HG03135 (cell line): ENCODE results near the gene HEATR3.

Experiments used
- ATAC-seq: cut with Tn5 transposase; IDR thresholded peaks from one replicate; pipeline ENCODE4 v1.9.1; 2021; ENCODE audit warnings: mild to moderate bottlenecking, moderate library complexity; ENCODE audit not compliant: unreplicated experiment

The HEATR3 gene

DNA sequence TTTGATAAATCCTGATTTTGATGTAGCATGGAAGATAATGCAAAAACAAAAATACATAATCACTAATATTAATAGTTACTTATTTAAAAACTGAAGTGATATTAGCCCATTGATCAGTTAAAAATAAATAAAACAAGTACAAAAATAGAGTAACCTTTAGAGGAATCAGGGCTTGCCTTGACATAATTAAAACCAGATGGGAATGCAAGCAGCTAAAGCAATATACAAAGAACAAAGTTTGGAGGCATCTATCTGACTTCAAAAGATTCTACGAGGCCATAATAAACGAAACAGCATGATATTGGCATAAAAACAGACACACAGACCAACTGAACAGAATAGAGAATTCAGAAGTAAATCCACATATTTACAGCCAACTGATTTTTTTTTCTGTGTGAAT, 15.0 kb upstream of the HEATR3 start:
- ATAC-seq, result no peak

DNA sequence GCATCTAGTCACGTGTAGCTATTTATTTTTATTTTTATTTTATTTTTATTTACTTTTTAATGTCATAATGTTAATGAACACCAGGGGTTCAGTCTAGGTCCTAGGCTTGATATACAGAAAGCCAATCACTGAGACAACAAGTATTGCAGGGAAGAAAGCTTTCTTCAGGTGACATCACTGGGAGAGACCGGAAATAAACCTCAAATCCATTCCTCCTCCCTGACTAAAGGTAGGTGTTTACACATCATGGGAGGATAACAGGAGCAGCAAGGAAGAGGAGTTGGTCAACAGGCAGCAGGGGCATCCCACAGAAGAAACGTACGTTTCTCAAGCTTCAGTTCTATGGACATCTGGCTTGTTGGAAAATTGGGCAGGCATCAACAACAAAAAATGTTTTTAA, 9.5 kb upstream of the HEATR3 start:
- no peak for ATAC-seq

DNA sequence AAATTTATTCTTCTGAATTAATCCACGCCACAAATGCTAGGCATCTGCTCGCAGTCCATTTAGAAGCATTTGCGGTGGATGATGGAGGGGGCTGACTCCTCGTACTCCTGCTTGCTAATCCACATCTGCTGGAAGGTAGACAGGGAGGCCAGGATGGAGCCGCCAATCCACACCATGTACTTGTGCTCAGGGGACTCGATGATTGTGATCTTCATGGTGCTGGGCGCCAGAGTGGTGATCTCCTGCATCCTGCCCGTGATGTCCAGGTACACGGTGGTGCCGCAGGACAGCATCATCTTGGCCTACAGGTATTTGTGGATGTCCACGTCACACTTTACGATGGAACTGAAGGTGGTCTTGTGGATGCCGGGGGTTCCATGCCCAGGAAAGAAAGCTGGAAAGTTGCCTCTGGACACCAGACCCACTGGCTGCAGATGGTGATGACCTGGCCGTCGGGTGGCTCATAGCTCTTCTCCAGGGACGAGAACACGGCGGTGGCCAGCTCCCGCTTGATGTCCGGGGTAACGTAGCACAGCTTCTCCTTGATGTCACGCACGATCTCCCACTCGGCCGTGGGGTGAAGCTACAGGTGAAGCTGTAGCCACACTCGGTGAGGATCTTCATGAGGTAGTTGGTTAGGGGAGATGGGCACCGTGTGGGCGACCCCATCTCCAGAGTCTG, 7.5 kb upstream of the HEATR3 start:
- ATAC-seq, result no peak

DNA sequence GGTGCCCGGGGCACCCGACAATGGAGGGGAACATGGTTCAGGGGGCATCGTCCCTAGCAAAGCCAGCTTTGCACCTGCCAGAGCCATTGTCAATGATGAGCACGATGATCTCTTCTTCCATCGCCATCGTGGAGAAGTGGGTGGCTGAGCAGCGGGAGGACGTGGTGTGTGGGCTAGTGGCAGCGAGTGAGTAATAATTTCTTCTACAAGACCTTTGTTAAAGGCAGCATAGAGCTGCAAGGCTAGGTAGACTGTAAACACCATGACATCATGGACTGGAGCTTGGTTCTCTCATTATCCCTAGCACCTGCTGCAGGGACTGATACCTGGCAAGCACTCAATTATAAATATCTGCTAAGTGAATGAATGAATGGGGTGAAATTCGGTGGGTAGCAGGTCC, 6.7 kb upstream of the HEATR3 start:
- ATAC-seq, result no peak

DNA sequence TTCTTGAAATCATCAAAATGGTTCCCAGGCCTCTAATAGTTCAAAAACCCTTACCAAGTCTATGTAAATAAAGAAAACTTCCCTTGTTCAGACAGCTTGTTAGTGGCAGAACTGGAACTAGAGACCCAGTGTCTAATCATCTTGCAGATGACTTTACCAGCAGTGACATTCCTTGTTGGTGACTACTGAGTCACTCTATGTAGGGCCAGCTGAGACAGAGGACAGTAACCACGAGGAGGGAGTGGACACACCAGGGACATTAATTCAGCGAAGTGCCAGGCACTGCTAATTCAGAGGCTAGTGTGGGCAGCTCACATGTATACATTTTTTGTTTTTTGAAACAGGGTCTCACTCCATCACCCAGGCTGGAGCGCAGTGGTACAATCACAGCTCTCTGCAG, 6.1 kb upstream of the HEATR3 start:
- no peak for ATAC-seq

DNA sequence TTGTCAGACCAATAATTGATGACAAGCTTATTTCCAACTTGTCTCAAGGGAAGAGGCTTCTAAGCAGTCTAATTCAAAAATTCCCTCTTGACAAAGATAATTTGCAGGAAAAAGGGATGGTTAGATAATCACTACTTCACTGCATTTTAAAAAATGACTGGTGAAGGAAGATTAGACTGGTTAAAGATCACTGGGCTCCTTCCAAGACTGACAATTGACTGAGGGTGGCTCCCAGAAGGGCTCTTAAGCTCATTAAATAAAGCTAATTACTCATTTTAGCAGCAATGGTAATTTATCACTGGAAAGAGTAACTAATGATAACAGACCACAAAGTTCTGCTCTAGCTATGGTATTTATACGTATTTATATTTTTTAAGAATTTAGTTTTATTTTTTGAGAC, 4.4 kb upstream of the HEATR3 start:
- no peak for ATAC-seq

DNA sequence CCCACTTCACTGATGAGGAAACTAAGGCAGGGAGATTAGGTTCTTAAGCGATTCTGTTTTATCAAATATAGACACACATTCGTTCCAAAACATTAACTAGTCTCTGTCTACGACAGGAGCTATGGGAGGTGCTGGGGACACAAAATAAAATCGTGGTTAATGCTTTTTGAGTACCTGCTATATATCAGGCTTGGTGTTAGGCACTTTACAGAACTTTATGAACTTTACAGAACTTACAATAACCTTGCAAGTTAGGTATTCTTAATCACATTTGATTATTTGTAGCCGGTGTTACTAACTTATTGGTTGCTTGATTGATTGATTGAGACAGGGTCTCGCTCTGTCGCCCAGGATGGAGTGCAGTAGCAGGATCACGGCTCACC, 538 bp upstream of the HEATR3 start:
- no peak for ATAC-seq

DNA sequence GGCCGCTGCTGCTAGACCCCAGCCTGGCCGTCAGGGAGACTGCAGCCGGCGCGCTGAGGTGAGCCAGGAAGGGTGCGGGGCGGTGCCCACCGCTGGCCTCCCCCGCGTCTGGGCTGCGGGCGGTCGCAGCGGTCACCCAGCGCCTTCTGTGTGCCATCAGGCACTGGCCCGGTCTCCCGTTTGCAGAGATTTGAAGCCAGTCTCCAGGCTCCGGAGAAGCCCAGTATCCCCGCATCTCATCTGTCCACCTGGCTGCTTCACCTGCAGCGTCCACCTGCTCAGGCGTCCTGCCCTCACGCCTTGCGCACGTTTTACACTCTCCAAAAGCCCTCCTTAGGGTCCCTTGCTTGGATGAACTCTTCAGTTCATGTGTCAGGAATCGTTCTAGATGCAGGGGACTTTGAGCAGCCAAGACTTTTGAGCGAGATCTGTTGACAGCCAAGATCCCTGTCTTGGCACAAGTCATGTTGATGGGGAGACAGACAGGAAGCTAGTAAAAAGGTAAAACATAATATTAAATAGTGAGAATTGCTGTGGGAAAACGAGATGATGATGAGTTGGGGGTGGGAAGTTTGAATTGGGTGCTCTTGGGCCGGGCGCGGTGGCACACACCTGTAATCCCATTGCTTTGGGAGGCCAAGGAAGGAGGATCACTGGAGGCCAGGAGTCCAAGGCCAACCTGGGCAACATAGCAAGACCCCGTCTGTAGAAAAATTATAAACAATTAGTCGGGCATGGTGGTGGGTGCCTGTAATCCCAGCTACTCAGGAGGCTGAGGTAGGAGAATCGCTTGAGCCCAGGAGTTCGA, 916 bp downstream of the HEATR3 start:
- ATAC-seq, result no peak

DNA sequence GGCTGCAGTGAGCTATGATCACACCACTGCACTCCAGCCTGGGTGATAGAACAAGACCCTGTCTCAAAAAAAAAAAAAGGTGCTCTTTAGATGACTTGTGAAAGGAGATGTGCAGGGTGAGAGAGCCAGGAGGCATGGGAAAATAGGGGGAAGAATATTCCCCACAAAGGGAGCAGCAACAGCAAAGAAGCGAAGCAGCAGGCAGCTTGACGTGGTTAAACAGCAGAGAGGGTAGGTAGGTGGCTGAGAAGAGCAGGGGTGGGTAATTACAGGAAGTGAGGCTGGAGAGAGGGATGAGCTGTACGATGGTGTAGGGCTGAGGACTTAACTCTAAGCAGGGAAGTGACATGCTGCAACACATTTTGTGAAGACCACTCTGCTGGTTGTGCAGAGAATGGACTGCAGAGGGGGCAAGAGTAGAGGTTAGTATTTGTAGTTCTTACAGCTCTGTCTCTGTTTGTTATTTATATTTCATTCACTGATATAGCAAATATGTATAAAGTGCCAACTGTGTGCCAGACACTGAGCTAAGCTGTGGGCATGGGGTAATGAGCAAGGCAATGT, 1.6 kb downstream of the HEATR3 start:
- ATAC-seq, result no peak

DNA sequence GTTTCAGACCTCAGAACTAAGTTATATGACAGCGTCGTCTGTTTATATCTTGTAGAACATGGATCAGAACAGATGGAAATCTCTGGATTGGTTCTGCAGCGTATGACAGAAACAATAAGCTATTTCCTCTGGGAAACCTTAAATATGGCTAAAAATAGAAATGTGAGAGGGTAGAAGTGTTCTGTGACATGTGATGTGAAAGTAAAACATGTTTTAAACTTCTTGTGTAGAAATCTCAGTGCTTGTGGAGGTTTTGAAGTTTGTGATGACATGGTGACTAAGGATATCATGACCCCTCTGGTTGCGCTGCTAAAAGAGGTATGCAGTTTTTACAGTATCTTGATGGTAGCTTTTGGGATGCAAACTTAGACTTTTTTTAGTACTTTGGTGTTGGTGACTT, 2.8 kb downstream of the HEATR3 start:
- ATAC-seq, result no peak

DNA sequence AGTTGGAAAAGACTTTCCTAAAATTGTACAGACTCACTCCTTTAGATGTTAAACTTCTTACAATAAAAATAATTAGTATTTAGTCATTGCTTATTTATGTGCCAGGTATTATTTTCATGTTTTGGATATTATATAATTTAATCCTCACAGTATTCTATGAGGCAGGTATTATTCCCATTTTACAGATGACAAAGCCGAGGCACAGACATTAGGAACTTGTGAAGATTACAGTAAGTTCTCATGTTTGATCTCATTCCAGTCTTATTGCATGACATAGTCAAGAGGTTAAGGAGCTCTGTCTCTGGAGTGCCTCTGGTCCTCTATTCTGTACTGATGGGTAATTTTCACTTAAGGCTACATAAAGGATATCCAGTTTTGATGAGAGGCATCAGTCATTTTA, 3.3 kb downstream of the HEATR3 start:
- no peak for ATAC-seq

DNA sequence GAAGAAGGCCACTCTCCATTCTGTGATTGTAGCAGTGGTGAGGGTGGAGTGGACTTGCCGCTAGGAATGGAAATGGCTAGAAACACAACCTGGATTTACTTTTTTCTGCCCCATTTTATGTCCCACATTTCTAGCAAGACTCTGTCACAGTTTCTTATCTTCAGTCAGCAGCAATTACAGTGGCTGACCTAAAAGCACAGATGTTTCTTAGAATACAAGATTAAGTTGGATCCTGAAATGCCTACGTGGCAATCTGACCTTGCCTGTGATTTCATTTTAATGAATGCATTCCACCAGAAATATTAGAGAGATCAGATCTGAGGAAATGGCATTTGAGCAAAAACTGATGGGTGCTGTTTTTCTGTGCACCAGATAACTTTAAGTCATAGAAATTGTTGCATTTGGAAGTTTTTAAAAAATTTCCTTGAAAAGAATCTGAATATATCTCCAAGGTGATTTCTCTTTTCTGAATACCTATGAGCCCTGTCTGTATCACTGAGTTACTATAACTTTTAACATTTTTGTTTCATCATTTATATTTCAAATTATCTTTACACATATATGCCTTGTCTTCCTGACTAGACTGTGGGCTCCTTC, 5.4 kb downstream of the HEATR3 start:
- no peak for ATAC-seq

DNA sequence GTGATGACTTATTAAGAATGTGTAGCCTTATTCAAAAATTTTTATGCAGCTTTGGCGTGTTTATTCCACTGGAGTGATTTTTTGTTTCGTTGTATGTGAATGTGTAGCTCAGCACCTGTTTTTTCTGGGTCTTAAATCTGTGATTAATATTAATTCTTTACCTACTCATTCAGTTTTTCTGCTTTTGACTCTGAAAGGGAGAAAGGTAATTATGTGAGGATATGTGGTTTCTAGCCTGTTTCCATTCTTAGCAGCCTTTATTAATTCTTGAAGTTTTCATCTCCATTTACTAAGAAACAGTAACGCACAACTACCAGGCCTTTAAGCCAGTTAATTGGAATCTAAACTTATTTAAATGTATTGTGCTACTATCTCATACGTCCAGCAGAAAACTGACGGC, 7.0 kb downstream of the HEATR3 start:
- no peak for ATAC-seq

DNA sequence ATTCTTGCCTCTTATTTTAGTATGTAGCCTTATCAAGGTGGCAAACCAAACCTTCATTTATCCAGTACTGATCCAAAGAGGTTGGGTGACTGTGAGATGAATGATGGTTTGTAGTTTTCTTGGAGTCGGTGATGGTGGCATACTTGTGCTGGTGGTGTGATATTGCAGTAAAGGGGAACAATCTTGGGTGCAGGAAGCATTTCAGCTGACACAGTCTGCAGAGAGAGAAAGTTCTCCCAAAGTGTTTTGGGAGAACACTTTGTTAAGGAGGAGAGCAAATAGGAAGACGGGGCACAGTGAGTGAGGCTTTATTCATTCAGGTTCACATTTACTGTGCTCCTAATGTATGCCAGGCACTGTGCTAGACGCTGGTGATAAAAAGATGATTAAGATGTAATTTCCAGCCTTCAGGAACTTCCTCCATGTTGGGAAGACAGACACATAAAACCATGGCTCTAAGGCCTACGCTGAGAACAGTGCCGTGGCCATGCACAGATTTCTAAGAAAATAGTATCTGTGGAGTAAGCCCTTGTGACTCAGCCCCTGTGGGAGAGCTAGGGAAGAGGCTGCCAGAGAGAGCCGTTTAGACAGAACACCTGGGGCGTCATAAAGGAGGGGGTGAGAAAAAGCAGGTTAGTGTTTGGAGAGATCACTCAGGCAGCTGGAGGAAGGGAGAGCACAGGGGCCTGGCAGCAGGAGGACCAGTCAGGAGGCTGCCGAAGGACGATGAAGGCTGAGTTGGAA, 13.8 kb downstream of the HEATR3 start:
- no peak for ATAC-seq

DNA sequence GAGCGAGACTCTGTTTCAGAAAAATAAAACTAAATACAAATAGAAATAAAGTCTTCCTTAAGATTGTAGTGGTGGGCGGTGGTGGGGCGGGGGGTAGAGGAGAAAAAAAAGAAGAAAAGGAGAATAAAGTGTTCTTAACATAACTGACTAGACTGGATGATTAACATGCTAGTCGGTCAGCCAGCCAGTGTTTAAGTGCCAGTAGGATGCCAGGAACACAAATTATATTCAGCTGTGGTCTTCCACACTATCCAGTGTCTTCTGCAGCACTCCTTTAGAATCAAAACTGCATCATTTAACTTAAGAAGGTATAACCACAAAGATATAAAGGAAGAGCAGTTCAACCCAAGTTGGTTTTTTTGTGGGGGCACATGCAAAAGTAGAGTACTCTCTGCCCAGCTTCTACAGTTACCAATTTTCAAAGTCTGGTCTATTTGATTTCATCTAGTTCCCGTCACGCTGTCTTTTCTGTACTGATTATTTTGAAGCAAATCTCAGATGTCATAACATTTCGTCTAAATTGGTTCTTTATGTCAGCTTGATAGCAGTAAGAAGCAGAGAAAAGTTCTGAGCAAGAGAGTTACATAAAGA, 15.8 kb downstream of the HEATR3 start:
- no peak for ATAC-seq

DNA sequence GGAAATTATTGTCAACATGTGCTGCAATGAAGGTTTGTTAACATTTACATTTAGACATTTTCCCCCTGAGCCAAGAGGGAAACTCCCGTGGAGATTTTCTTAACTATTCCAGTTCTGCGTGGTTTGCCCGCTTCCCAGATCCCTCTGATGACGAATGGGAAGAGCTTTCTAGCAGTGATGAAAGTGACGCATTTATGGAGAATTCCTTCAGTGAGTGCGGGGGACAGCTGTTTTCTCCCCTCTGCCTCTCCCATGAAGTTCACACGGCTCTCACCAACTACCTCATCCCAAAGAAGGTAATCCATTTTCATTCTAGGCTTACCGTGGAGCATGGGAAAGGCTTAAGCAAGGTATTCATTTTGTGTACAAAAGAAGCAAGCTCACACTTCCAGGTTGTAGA, 18.2 kb downstream of the HEATR3 start:
- no peak for ATAC-seq

DNA sequence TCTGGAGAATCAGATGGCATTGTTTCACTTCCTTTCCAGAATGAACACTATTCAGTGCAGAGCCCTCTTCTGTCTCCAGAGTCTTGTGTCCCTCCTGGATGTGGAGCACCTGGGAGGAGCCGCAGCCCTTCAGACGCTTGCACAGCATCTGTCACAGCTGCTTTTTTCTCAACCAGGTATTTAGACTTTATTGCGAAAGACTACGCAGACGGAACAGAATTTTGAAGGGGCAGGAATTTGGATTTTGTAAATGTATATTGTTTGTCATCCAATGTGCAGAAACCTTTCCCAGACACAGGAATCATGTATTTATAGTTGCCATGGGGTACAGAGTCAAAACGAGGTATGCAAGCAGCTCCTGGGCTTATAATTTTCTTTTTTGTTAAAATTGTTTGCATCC, 20.4 kb downstream of the HEATR3 start:
- no peak for ATAC-seq

DNA sequence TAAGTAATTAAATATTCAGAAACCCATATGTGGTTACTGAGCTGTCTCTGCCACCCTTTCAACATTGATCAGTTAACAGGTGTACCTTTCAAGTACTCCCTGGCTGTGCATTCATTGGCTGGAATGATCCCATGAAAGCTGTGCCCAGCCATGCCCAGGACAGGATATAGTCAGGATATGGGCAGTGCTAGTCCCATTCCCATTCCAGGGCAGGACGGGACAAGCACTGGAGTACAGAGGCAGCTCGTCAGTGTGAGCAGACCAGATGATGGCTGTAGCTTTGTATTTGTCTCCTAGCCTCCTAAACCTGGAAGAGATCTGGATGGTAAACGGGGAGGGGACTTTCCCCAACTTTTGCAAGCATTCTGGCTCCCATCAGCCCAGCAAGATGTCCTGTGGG, 22.5 kb downstream of the HEATR3 start:
- ATAC-seq, result no peak

DNA sequence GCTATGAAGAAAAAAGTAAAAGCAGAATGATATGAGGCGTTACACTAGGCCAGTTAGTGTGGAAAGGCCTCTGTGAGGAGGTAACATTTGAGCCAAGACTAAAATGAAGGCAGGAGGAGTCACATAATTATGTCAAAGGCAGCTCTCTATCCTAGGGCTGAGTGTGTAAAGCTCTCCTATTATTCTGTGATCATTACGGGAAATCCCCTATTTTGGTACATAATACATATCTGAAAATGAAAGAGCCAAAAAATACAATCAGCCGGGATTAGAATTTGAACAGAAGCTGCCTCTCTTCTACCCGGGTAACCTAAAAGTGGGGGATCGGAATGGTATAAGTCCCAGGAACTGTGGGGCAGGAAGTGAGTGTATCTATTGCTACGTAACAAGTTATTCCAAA, 27.1 kb downstream of the HEATR3 start:
- no peak for ATAC-seq

DNA sequence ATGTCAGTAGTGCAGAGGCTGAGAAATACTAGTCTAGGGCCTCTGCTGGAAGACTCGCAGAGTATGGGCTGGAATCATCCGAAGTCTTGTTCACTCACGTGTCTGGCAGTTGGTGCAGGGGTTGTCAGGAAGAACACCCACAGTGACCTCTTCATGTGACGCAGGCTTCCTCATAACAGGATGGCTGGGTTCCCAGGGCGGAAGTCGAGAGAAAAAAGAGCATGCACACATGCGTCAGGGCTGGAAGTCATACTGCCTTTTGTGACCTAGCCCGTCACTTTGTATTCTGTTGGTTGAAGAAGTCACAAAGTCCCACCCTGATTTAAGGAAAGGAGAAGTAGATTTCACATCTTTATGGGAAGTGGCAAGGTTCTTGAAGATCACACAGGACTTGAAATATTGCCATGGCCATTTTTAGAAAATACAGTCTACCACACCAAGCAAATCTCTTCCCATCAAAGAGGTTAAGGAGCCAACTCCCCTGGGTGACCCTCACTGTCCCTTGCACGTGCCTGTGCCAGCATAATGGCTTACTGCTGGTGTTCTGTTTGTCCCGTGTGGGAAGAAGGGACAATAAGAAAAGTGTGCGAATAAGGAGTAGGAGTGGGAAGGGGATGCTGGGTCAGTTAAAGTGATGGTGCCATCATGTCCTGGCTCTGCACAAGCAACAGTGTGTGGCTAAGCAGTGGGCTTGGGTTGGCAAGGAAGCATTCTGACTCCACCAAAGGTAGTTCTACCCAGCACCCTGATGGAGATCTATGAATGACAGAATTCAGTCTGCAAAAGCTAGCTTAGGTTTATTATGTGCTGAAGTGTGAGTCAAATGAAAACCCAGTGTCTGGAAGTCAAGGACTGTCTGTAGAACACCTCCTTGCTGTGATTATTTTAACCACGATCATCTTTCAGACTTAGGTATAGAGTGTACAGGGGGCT, 28.1 kb downstream of the HEATR3 start:
- no peak for ATAC-seq
